HG03565 (cell line): ENCODE results near the gene DAZAP1.

Source experiments
- ATAC-seq: cut with Tn5 transposase; IDR thresholded peaks from one replicate; pipeline ENCODE4 v1.9.1; 2021; ENCODE audit warnings: mild to moderate bottlenecking, moderate library complexity; ENCODE audit not compliant: unreplicated experiment

The DAZAP1 gene

DNA sequence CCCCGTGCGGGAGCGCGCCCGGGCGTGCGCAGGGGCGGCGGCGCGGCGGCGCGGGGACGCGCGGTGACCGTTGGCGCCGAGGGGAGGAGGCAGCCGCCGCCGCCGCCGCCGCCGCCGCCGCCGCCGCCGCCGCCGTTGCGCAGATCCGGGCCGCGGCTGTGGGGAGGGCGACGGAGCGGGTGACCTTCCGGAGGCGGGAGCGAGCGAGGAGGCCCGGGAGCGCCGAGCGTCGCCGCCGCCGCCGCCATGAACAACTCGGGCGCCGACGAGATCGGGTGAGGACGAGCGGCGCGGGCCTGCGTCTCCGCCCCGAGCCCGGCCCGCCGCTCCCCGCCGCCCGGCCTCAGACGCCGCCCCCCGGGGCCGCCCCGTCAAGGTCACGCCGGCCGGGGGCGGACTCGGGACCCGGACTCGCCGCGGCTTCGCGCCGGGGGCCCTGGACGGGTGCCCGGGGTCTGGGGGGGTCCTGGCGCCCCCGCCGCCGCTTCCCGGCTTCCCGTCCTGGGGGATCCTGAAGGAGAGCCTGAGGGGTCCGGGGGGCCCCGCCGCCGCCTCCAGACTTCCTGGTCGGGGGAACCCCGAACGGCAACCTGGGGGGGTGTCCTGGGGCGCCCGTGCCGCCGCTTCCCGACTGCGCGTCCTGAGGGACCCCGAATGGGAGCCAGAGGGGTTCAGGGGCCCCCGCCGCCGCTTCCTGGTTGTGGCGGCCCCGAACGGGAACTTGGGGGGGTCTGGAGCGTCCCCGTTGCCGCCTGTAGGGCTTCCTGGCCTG, at the start of gene DAZAP1:
DAZAP1 (plus strand) TSS at position 59 of the 772 bp plus-strand sequence; CDS start at position 247, 188 bp downstream.
- ATAC-seq: peak; percentile 9

- ATAC-seq: no peak
Measured at GRCh38 chr19:1360126-1360817, 47.1 kb upstream of the DAZAP1 start.

DNA sequence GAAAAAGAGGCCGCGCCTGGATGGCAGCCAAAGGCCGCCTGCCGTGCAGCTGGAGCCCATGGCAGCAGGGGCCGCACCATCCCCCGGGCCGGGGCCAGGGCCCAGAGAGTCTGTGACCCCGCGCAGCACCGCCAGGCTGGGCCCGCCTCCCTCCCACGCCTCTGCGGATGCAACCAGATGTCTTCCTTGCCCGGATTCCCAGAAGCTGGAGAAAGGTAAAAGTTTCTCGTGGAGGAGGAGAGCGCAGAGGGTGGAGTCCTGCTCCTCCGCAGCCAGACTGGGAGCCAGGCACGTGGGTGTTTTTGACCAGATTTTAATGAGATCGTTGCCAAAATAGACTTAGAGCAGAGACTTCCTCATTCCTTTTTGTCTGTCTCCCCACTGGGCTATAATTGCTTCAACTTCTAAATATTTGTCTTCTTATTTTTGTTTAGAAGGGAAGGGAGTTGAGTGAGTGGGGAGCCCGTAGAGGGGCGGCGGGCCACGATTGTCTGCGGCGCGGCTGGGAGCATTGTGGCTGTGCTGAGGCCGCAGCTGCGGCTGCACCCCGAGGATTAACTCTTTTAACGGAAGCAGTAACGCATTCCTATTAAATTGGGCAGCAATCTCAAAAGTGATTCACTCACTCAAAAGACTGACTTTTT, 46.4 kb upstream of the DAZAP1 start:
- ATAC-seq: no peak

GRCh38 chr19:1361601-1362386, 45.6 kb upstream of the DAZAP1 start:
- ATAC-seq: no peak

- no peak for ATAC-seq
Measured at GRCh38 chr19:1362387-1363257, 44.8 kb upstream of the DAZAP1 start.

DNA sequence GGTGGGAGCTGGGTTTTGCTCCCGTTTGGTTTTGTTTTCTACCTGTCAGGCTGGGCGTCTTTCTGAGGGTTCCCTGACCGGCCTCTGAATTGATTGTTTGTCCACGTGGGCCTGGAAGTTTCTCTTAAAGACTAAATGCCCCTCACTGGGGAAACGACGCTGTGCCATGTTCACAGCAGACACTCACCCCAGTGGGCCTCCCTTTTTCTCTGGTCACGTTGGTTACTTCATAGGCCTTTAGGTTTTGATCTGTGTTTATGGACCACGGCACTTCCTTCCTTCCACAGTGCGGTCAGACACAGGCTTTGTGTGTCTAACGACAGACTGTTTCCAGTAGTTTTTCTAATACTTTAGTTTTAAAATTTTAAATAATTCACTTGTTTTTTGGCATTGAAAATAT, 43.8 kb upstream of the DAZAP1 start:
- no peak for ATAC-seq

DNA sequence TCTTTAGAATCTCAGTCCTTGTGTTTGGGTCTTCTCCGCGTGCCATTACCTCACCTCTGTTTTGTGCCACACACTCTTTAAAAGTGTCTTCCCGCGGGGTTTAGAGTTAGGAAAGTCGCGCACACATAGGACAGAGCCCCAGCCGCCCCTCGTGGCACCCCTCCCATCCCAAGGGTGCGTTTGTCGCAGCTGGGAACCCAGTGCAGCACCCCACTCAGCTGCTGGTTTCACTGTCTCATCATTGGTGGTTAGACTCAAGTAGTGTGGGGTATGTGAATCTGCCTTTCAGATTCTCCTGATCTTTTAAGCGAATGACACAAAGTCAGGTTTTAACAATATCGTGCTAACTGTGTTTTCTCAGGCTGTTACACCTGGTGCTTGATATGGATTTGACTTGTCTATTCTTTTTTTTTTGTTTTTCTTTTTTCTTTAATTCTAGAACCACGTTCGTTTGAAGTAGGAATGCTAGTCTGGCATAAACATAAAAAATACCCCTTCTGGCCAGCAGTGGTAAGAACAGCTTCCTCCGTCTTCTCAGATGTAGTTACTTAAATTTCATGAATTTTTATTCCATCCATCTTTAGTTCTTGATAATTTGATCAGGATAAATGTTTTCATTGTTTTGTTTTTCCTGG, 43.2 kb upstream of the DAZAP1 start:
- ATAC-seq: no peak

DNA sequence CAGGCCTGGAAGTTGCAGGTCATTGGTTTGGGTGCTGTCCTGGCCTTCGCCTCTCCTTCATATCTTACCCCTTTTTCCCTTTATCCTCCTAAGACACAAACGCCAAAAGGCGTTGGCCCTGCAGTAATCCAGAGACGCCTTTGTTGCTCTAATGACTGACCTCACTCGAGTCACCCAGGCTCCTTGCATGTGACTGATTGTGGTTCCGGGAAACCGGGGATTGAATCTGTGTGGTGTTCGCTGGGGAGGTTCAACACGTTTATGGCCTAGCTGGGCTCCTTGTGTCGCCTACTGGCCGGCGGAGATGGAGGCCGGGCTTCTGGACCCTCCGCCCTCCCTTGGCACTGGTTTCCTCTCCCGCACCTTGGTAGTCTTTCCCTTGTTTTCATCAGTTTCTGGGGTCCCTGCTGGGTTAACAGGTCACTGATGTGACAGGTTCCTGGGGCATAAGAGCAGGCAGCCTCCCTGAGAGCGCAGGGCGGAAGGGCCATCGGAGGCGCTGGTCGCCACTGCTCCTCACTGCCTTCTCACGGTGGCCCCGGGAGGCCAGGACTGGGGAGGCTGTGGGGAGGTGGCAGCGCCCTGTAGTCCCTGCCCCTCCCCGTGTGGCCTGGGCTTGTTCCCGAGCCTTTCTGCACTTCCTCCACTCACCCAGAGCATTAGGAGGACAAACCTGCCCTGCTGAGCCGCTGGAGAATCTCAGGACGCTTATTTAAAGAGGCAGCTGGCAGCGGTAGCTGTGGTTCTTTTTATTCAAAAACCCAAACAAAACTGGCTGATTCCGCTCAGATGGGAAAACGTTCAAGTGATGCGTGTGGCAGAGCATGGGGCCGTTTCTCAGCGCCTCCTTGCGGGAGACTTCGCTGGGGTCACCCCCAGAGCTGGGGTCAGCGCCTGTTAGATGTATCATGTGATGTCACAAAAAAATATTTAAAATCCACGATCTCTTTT, 41.8 kb upstream of the DAZAP1 start:
- ATAC-seq: no peak

DNA sequence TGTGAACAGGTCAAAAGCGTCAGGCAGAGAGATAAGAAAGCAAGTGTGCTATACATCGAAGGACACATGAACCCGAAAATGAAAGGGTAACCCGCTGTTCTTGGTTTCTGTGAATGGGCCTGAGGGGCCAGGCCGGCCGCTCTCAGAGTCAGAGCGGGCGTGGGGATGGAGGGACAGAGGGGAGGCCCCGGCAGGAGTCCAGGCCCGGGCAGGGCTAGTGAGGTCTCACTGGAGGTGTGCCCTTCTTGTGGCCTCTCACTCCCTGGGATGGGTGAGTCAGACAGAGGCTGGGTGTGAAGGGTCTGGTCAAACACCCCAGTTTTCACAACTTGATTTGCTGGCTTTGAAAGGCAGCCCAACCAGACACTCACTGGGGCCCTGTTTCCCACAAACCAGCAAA, 41.1 kb upstream of the DAZAP1 start:
- ATAC-seq: no peak

DNA sequence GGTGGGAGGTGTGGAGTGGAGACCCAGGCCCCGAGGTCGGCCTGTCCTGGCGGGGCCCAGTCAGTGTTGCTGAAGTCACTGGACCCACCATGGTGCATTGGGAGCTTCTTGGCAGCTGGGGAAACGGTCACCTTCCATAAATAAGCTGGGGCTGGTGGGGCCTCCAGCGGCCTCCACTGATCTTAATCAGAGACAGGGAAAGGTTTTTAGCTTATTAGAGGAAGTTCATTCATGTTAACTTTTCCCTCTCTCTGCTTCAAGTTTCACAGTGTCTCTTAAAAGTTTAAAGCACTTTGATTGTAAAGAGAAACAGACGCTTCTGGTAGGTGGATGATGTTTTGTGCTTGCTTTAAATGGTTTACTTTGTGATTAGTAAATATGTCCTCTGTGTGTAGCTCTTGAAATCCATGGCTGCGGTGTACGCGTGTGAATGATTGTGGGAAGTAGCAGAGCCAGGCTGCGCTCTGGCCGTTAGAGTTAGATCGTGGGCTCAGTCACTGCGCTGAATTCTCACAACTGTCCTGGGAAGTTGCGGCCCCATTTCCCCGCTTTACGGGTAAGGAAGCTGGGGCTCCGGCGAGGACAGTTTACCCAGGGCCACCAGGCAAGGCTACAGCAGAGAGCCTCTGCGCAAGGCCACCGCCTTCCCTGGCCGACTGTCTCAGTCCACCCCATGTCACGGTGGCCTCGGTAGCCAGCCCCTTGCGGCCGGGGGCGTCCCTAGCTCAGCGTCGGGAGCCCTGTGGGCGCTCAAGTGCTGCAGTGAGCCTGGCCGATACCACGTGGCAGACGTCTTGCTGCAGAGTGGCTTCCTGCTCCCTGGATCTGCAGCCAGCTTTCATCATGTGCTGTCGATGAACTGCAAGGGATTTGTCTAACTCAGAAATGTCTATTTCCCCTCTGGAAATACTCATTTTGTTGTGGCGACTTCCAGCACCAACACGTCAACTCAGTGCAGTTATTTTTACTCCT, 40.2 kb upstream of the DAZAP1 start:
- ATAC-seq: no peak

DNA sequence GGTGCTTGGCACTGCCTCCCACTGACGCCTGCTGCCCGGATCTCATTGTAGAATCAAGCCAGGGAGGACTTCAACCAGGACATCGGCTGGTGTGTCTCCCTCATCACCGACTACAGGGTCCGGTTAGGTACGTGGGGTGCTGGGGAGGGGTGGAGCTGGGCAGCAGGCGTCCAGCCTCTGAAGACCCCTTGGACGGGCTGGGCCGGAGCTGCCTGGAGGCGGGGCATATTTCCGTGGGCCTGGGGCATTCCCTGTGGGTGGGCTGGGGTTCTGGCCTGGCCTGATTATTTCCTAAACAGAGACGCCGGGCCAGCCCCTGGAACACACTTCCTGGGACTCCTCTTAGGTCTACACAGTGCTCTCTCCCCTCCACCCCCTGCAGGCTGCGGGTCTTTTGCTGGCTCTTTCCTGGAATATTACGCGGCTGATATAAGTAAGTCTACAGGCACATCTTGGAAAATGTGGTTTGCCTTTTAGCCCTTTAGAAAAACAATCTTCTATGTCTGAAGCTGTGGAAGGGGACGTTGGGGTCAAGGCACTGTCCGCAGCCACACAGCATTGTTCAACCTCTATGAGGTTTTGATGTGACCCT, 38.1 kb upstream of the DAZAP1 start:
- no peak for ATAC-seq

- ATAC-seq: no peak
Measured at GRCh38 chr19:1370579-1371361, 36.6 kb upstream of the DAZAP1 start.

DNA sequence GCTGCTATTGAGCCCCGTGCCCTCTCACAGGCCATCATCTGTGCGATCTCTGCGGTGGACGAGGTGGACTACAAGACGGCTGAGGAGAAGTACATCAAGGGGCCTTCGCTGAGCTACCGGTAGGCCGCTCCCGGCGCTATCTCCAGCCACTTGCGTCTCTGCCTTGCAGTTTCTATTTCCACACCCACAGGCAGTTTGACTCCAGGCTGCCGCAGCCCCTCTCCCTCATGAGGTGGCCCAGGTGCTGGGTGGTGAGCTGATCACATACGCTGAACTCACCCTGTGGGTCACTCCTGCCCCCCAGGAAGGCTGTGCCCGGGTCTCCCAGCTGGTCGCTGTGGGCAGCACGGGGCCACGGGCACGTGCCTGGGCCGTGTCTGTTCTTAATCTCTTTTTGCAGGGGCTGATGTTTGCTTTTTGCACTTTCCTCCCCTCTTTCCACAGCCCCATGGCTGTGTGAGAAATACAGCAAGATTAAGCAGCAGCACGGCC, 34.3 kb upstream of the DAZAP1 start:
- no peak for ATAC-seq

GRCh38 chr19:1373534-1374249, 33.7 kb upstream of the DAZAP1 start:
- ATAC-seq: no peak

GRCh38 chr19:1374250-1374577, 33.2 kb upstream of the DAZAP1 start:
- no peak for ATAC-seq

GRCh38 chr19:1376415-1376805, 31.0 kb upstream of the DAZAP1 start:
- no peak for ATAC-seq
